Vagina (tissue), 2 donors: ENCODE data around the gene KCNH2. TPM values are rescaled to one million over a fixed set of nuclear protein-coding genes. Genes with fewer than 3 reads are reported as not detected.

Experiments
- DNase-seq, 2 donors: peaks; one replicate each; pipeline ENCODE4 v3.0.0-alpha.2; 2017; ENCODE audit errors: extremely low spot score in 2 of 2
- H3K27ac ChIP-seq: fragments of 200-600 bp; sonication (generic); one replicate; pipeline ENCODE4 v1.5.1; 2019
- H3K27me3 ChIP-seq: fragments of 200-600 bp; sonication (generic); one replicate; pipeline ENCODE4 v1.5.1; 2019
- H3K36me3 ChIP-seq, 2 donors: fragments of 200-600 bp; sonication (generic); one replicate each; pipeline ENCODE4 v1.5.1; 2017 to 2019
- H3K4me1 ChIP-seq: fragments of 200-600 bp; sonication (generic); one replicate; pipeline ENCODE4 v1.5.1; 2019
- H3K4me3 ChIP-seq, 2 donors: fragments of 200-600 bp; sonication (generic); 1 replicate in 1 of 2; 2 replicates in 1 of 2; pipeline ENCODE4 v1.5.1; 2016 to 2019
- H3K9me3 ChIP-seq: fragments of 200-600 bp; sonication (generic); one replicate; pipeline ENCODE4 v1.5.1; 2019
- POLR2A ChIP-seq, 2 donors: fragments of 450-650 bp; IDR thresholded peaks; one replicate each; pipeline ENCODE4 v1.6.1; 2017; ENCODE audit warnings: antibody characterized with exemption in 2 of 2, mild to moderate bottlenecking in 2 of 2, moderate library complexity in 2 of 2
- POLR2AphosphoS5 ChIP-seq, 2 donors: sonication (generic); formaldehyde crosslinking; IDR thresholded peaks; one replicate each; pipeline ENCODE4 v1.9.0; 2017; ENCODE audit warnings: antibody characterized with exemption in 2 of 2, mild to moderate bottlenecking in 2 of 2, low read depth in 1 of 2; ENCODE audit not compliant: insufficient read depth in 1 of 2
- intact Hi-C: fragments of 100-400 bp; cut with DNase I; formaldehyde crosslinking; loops from one replicate; pipeline ENCODE4 v1.15.1; 2023
- total RNA-seq: library from RNA; depleted of rRNA; stranded (reverse); fragments of >200 nt; gene quantifications from one replicate; pipeline ENCODE4 v1.2.3, GENCODE V29; 2016
- TF ChIP-seq, protein P1 (sequence below), 3 experiments: fragments of 450-650 bp in 2 of 3; fragments of 200-600 bp in 1 of 3; sonication (generic) in 1 of 3; IDR thresholded peaks; one replicate each; pipeline ENCODE4 v1.5.1; 2017 to 2019; ENCODE audit warnings: antibody characterized with exemption in 3 of 3, mild to moderate bottlenecking in 2 of 3, moderate library complexity in 2 of 3

Gene KCNH2
- total RNA-seq, 1 donor from 2014 or later, result 6.4 TPM

- no peak for TF ChIP-seq POLR2A (IDR thresholded peaks at IDR 0.05)
- intact Hi-C loops, result no loop called here
- Histone ChIP-seq H3K9me3 (no peaks in the 10 kb centered on the region), H3K4me1 (peaks cover 9% of the 10 kb centered on the region), H3K27ac (no peak overlapping the region), H3K4me3 (no peak overlapping the region), H3K36me3 (no peaks in the 10 kb centered on the region), H3K27me3 (no peaks in the 10 kb centered on the region)
- no peak for DNase-seq
These were observed 43.9 kb downstream of the KCNH2 start for GRCh38 chr7:150934045-150934766.

DNA sequence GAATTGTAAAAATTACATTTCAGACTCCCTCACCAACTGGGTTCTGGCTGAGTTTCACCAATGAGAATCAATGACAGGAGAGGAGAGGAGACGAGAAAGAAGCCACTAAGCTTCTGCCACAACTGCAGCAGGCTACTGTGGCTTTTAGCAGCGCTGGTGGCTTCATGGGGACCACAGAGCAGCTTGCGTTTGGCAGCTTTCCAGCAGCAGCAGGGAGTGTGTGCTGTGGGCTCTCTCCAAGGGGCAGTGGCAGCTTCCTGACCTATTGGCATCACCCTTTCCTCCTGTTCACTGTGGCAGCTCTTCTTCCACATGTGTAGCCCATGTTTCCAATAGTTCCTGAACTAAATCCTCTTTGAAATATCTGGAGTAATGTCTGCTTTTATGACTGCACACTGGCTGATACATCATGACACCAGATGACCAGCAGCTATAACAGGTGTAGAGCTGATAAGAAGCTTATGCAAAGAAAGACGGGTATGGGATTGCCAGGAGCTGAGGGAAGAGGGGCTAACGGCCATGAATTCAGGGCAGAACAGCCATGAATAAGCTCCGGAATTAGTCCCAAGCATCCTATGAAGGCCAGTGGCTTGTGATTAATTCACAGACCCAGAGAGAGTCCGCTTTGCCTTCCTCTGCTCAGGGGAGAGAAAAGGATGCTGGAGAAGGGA, 46.8 kb downstream of the KCNH2 start:
- intact Hi-C loops, result no loop called here
- Histone ChIP-seq H3K4me3 (no peak overlapping the region), H3K27me3 (no peaks in the 10 kb centered on the region), H3K36me3 (no peaks in the 10 kb centered on the region), H3K4me1 (no peaks in the 10 kb centered on the region), H3K9me3 (no peaks in the 10 kb centered on the region), H3K27ac (no peak overlapping the region)
- DNase-seq, result peak; percentile 55 to 65
- TF ChIP-seq, protein P1, sequence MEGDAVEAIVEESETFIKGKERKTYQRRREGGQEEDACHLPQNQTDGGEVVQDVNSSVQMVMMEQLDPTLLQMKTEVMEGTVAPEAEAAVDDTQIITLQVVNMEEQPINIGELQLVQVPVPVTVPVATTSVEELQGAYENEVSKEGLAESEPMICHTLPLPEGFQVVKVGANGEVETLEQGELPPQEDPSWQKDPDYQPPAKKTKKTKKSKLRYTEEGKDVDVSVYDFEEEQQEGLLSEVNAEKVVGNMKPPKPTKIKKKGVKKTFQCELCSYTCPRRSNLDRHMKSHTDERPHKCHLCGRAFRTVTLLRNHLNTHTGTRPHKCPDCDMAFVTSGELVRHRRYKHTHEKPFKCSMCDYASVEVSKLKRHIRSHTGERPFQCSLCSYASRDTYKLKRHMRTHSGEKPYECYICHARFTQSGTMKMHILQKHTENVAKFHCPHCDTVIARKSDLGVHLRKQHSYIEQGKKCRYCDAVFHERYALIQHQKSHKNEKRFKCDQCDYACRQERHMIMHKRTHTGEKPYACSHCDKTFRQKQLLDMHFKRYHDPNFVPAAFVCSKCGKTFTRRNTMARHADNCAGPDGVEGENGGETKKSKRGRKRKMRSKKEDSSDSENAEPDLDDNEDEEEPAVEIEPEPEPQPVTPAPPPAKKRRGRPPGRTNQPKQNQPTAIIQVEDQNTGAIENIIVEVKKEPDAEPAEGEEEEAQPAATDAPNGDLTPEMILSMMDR (IDR thresholded peaks at IDR 0.05), result no peak
- TF ChIP-seq POLR2A (IDR thresholded peaks at IDR 0.05) (no peak), POLR2AphosphoS5 (IDR thresholded peaks at IDR 0.05; ENCODE audit: insufficient read depth in 1 of 2, low read depth in 1 of 2) (no peak)

DNA sequence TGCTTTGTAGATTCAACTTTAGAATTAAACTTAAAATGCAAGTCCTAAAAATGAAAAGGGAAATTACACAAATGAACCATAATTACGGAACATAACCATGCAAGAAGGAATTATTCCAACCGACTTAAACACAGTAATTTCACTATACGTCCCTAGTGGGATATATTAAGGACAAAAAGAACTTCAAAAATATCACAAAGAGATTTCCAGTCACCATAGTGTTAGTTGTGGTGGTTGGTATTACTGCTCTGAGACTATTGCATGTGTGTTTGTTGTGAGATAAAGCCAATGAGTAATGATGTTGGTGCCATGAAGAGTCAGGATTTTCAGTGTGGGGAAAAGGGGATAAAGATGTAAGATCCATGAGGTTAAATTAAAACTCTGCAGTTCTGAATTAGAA, 49.6 kb downstream of the KCNH2 start:
- no peaks in the 10 kb centered on the region for H3K9me3 ChIP-seq
- no peaks in the 10 kb centered on the region for H3K4me1 ChIP-seq
- no peaks in the 10 kb centered on the region for H3K27me3 ChIP-seq
- TF ChIP-seq POLR2AphosphoS5 (IDR thresholded peaks at IDR 0.05; ENCODE audit: insufficient read depth in 1 of 2, low read depth in 1 of 2), result no peak
- TF ChIP-seq POLR2A (IDR thresholded peaks at IDR 0.05), result no peak
- TF ChIP-seq, protein P1 (IDR thresholded peaks at IDR 0.05), result no peak
- no peak for DNase-seq
- no peaks in the 10 kb centered on the region for H3K36me3 ChIP-seq
- H3K4me3 ChIP-seq, result no peak overlapping the region
- intact Hi-C loops, result no loop called here
- no peak overlapping the region for H3K27ac ChIP-seq

- Histone ChIP-seq H3K27ac (no peak overlapping the region), H3K36me3 (no peaks in the 10 kb centered on the region), H3K4me3 (no peak overlapping the region), H3K27me3 (no peaks in the 10 kb centered on the region), H3K9me3 (no peaks in the 10 kb centered on the region), H3K4me1 (no peaks in the 10 kb centered on the region)
- TF ChIP-seq POLR2A (IDR thresholded peaks at IDR 0.05) (no peak), POLR2AphosphoS5 (IDR thresholded peaks at IDR 0.05; ENCODE audit: insufficient read depth in 1 of 2, low read depth in 1 of 2) (no peak)
- TF ChIP-seq, protein P1 (IDR thresholded peaks at IDR 0.05), result no peak
- intact Hi-C loops, result no loop called here
- DNase-seq, result no peak
These were observed 50.2 kb downstream of the KCNH2 start for GRCh38 chr7:150927956-150928344.

DNA sequence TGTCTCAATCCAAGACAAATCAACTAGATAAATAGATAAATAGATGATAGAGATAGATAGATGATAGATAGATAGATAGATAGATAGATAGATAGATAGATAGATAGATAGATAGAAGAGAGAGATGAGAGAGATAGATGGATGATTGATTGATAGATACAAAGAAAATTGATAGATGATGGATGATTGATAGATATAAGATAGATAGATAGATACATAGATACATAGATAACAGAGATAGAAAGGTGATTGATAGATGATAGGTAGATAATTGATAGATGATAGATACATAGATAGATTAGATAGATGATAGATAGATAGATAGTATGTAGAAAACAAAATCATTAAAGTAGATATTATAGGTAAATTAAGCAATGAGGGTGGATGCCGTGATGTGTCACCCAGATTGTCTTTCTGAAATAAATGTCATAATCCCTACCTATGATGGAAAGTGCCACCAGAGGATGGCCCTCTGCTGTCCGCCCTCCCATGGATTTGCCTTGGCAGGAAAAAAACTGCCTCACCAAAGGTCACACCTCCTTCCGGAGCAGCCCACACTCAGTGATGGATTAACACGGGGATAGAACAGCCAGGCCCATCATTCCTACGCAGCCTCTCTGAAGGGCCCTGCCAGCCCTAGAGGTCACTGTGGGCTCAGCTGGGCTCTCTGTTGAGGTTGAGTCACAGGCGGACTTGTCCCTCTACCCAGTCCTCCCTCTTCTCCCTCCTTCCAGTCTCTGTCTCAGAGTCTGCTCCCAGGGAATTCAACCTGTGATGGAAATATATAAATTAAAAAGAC, 50.8 kb downstream of the KCNH2 start:
- no peaks in the 10 kb centered on the region for H3K4me1 ChIP-seq
- no peak overlapping the region for H3K4me3 ChIP-seq
- intact Hi-C loops, result no loop called here
- H3K27ac ChIP-seq, result no peak overlapping the region
- no peaks in the 10 kb centered on the region for H3K36me3 ChIP-seq
- no peaks in the 10 kb centered on the region for H3K9me3 ChIP-seq
- DNase-seq, result peak in 1 of 2 donors; percentile 34
- H3K27me3 ChIP-seq, result no peaks in the 10 kb centered on the region
- TF ChIP-seq, protein P1 (IDR thresholded peaks at IDR 0.05), result no peak
- no peak for TF ChIP-seq POLR2AphosphoS5 (IDR thresholded peaks at IDR 0.05; ENCODE audit: insufficient read depth in 1 of 2, low read depth in 1 of 2)
- TF ChIP-seq POLR2A (IDR thresholded peaks at IDR 0.05), result no peak
